K562 (cell line): Measurements from ENCODE around the gene SEC14L1. TPM values are rescaled to one million over a fixed set of nuclear protein-coding genes. Genes with fewer than 3 reads are reported as not detected.

Experiments used
- BHLHE40 ChIP-seq: IDR thresholded peaks from 2 replicates; pipeline ENCODE4 v1.6.1; 2011; ENCODE audit warnings: low read length, improper control_type of control experiment
- CAMTA2 ChIP-seq: fragments of 250-450 bp; sonication (Bioruptor Pico); conservative IDR thresholded peaks from 2 replicates; pipeline ENCODE4 v1.5.1; 2022
- DIDO1 ChIP-seq: fragments of 450-650 bp; IDR thresholded peaks from 2 replicates; pipeline ENCODE4 v1.6.1; 2016; ENCODE audit warnings: low read depth, missing biosample characterization, missing genetic modification characterization
- FOXM1 ChIP-seq, 2 experiments: fragments of 450-650 bp in 1 of 2; sonication (generic) in 1 of 2; formaldehyde crosslinking in 1 of 2; IDR thresholded peaks; 2 replicates each; pipeline versions ENCODE4 v1.6.1 to v1.9.0; 2017 to 2022; ENCODE audit warnings: low read depth in 2 of 2, mild to moderate bottlenecking in 2 of 2, missing genetic modification reagents in 1 of 2, moderate library complexity in 1 of 2
- HNRNPL ChIP-seq: fragments of 200-400 bp; formaldehyde crosslinking; IDR thresholded peaks from 2 replicates; pipeline ENCODE4 v1.6.1; 2017; ENCODE audit warnings: low read depth, mild to moderate bottlenecking, low read length
- KAT2B ChIP-seq: IDR thresholded peaks from one replicate; pipeline ENCODE4 v1.6.1; 2012; ENCODE audit warnings: low read depth, mild to moderate bottlenecking, control low read depth, inconsistent platforms, low read length, moderate library complexity
- TEAD4 ChIP-seq, 2 experiments: sonication (generic) in 1 of 2; formaldehyde crosslinking in 1 of 2; IDR thresholded peaks; 2 replicates each; pipeline versions ENCODE4 v1.6.1 to v1.8.0; 2012 to 2022; ENCODE audit warnings: borderline replicate concordance in 1 of 2, inconsistent platforms in 1 of 2, low read length in 1 of 2, mild to moderate bottlenecking in 1 of 2, missing genetic modification reagents in 1 of 2
- TRIM28 ChIP-seq: fragments of 450-650 bp; IDR thresholded peaks from 2 replicates; pipeline ENCODE4 v1.6.1; 2017
- ZNF280B ChIP-seq: fragments of 250-450 bp; sonication (Bioruptor Pico); IDR thresholded peaks from 2 replicates; pipeline ENCODE4 v1.5.1; 2021; ENCODE audit warnings: mild to moderate bottlenecking
- ZNF57 ChIP-seq: fragments of 450-650 bp; formaldehyde crosslinking; IDR thresholded peaks from 2 replicates; pipeline ENCODE4 v1.4.0; 2020; ENCODE audit warnings: mild to moderate bottlenecking, moderate library complexity
- ZNF79 ChIP-seq: fragments of 250-450 bp; sonication (Bioruptor Pico); IDR thresholded peaks from 2 replicates; pipeline ENCODE4 v1.4.0; 2020; ENCODE audit warnings: low read depth, mild to moderate bottlenecking, moderate library complexity
- polyA plus RNA-seq, 8 experiments: library from polyadenylated mRNA; depleted of rRNA in 4 of 8; stranded (reverse) in 5 of 8; unstranded in 3 of 8; fragments of >200 nt; fragmentation: Nextera tagmentation in 2 of 8; fragmentation: Illumina TruSeq in 1 of 8; extraction: Ambion mirVana in 2 of 8; extraction: Trizol in 1 of 8; gene quantifications; 2 replicates each; pipeline versions ENCODE4 v1.2.1 to v1.2.3, GENCODE V29; 2011 to 2014; ENCODE audit warnings: inconsistent platforms in 1 of 8, missing spikeins in 1 of 8
- total RNA-seq, 7 experiments: library from RNA; depleted of rRNA in 6 of 7; stranded (reverse); fragments of >200 nt in 6 of 7; fragmentation: Illumina TruSeq in 2 of 7; extraction: Trizol in 2 of 7; gene quantifications; 2 replicates each; pipeline versions ENCODE4 v1.2.1 to v1.2.3, GENCODE V29; 2011 to 2021; ENCODE audit warnings: low replicate concordance in 1 of 7
- TF ChIP-seq, protein P1 (sequence below): fragments of 450-650 bp; formaldehyde crosslinking; IDR thresholded peaks from 2 replicates; pipeline ENCODE4 v1.4.0; 2022; ENCODE audit warnings: missing genetic modification characterization
- TF ChIP-seq, protein P2 (sequence below): fragments of 450-650 bp; formaldehyde crosslinking; IDR thresholded peaks from 2 replicates; pipeline ENCODE4 v1.4.0; 2022; ENCODE audit warnings: missing genetic modification characterization

The SEC14L1 gene
- total and polyA plus RNA-seq, 9 of the 15 experiments (the other 6 are each of a cell fraction or from before 2014, with no cell fraction given) = 3.1 to 39.7 (median 15.2) TPM

- TF ChIP-seq, protein P1, sequence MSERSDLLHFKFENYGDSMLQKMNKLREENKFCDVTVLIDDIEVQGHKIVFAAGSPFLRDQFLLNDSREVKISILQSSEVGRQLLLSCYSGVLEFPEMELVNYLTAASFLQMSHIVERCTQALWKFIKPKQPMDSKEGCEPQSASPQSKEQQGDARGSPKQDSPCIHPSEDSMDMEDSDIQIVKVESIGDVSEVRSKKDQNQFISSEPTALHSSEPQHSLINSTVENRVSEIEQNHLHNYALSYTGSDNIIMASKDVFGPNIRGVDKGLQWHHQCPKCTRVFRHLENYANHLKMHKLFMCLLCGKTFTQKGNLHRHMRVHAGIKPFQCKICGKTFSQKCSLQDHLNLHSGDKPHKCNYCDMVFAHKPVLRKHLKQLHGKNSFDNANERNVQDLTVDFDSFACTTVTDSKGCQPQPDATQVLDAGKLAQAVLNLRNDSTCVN (CRISPR knock-in tag) = no peak
- TF ChIP-seq ZNF57 (CRISPR knock-in tag) = no peak
- no peak for TF ChIP-seq BHLHE40
- no peak for TF ChIP-seq TRIM28
- TF ChIP-seq DIDO1 = no peak
- no peak for TF ChIP-seq TEAD4 (IDR thresholded peaks at IDR 0.05; ENCODE audit: low read length)
- no peak for TF ChIP-seq TEAD4 (CRISPR knock-in tag; IDR thresholded peaks at IDR 0.05; ENCODE audit: borderline replicate concordance)
- TF ChIP-seq ZNF79 (CRISPR knock-in tag) = no peak
- no peak for TF ChIP-seq FOXM1 (IDR thresholded peaks at IDR 0.05; ENCODE audit: low read depth)
- TF ChIP-seq FOXM1 (CRISPR knock-in tag; IDR thresholded peaks at IDR 0.05; ENCODE audit: low read depth) = no peak
- TF ChIP-seq KAT2B = no peak
- no peak for TF ChIP-seq CAMTA2 (CRISPR knock-in tag)
- no peak for TF ChIP-seq HNRNPL
- TF ChIP-seq, protein P2, sequence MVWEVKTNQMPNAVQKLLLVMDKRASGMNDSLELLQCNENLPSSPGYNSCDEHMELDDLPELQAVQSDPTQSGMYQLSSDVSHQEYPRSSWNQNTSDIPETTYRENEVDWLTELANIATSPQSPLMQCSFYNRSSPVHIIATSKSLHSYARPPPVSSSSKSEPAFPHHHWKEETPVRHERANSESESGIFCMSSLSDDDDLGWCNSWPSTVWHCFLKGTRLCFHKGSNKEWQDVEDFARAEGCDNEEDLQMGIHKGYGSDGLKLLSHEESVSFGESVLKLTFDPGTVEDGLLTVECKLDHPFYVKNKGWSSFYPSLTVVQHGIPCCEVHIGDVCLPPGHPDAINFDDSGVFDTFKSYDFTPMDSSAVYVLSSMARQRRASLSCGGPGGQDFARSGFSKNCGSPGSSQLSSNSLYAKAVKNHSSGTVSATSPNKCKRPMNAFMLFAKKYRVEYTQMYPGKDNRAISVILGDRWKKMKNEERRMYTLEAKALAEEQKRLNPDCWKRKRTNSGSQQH = no peak
- no peak for TF ChIP-seq ZNF280B
- TF ChIP-seq, all 486 proteins: peak for 0
Observed at GRCh38 chr17:77229786-77230435, 89.1 kb downstream of the SEC14L1 start (continued).
